Activated CD8-positive, alpha-beta memory T cell treated with anti-CD3 and anti-CD28 coated beads, Interleukin-2, amount 50 U/mL, for 48 hours (primary cell): ENCODE measurements around the gene RPS6KA3.
"Not testable (repeated sequence)": the region's sequence is repeated elsewhere in the genome, so short reads cannot be mapped to it uniquely, and the experiment has no call there.

Experiments used
- DNase-seq: peaks from one replicate; pipeline ENCODE4 v3.0.0-alpha.2; 2020

The RPS6KA3 gene

DNA sequence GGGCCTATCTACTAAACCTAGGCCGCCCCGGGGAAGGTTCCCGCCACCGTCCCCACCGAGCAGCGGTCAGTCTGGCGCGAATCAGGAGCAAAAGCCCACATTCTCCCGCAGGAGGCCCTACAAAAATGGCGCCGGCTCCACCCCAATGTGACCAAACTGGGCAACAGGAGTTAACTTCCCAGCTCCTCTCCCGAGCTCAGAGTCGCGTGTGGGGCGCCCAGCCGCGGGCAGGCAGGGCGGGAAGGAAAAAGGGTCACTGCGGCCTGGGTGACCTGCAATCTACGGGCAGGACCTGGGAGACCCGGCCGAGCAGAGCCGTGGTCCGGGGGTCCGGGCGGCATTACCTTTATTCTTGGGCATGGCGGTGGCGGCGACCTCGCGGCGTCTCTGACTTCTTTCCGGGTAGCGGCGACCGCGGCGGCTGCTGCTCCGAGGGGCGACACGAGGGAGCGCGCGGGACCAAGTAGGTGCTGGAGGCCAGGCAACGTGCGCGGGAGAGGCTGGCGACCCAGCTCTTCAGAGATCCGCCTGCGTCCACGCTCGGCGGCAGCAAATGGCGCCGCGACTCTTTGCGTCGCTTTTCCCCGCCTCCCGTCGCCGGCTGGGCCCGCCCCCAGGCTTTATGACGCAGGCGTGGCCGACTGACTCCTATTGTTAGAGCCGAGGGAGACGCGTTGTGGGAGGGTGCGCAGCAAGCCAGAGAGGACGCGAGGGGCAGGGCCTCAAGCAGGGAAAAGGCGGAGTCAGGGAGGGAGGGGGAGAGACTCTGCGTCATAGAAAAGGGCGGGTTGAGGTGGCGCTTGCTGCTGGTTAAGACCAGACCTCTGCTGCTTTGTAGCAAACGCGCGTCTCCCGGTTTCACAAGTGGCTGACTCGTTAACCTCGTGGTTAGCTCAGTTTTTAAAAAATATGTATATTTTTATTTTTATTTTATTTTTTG is 125.2 kb downstream of the RPS6KA3 start, which contains the start of gene EIF1AX:
Gene EIF1AX, minus strand, starts transcription at position 558 of the 940 bp plus-strand sequence. Its CDS starts 198 bp downstream, at position 360.
- peak; percentile 92 for DNase-seq

DNA sequence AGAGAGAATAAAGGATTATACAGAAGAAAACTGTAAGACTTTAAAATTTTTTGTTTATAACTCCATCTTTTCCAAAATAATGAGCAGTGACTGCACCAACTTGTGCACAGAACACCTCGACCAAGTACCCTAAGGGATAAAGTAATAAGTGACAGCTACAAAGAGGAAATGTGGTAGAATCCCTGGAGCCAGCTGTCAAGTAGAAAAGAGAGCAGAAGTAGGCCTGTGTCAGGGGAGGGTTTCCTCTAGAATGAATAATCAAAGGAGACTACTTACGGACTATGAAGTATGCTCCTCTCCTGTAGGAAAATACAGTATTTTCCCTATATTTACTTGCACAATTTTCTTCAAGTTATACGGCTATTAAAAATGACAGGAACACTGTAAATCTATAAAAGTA is 126.3 kb downstream of the RPS6KA3 start:
- DNase-seq, result no peak

DNA sequence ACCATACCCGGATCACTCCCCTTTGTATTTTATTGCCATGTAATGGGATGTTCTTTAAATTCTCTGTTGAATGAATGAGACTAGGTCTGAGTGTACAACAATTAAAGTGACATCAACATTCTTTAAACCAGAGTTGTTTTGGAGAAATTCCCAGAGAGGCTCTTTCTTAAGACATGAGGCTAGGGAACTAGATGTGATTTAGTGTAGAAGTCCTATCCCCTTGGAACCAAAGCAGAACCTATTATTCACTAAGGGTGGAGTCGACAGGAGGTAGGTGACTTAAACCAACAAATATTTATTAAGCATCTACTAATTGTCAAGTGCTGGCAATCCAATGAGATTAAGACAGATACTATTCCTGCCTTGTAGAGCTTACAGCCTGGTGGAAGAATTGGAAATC is 126.7 kb downstream of the RPS6KA3 start:
- DNase-seq, result no peak

DNA sequence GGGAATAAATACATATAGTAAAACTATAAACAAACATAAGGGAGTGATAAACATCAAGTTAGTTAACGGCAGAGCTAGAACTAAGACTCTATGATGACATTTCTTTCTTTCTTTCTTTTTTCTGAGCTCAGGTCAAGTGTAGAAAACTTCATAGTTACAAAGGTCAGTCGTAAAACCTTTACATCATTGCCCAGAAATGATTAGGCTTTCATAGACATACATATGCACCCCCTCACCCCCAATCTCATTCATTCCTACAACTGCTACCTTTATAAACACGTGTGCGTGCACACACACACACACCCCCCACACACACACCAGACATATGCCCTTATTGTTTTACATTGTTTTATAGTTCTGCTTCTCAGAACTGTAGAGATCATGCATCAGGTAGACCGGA is 130.8 kb downstream of the RPS6KA3 start:
- DNase-seq, result no peak

DNA sequence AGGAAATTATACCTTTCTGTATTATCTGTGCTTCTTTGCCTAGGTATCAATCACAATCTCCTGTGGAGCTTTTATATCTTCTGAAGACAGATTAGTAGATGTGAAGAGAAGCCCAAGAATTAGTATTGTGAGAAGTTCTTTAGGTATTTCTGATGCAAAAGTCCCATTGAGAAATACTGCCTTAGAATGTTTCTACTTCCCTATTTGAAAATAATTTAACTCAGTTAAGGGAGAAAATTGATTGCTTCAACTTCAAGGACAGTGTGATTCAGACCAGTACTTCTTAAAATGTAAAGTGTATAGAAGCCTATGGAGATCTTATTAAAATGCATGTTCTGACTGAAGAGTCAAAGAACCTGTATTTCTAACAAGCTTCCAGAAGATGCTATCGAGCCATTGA is 134.0 kb downstream of the RPS6KA3 start:
- DNase-seq, result no peak

DNA sequence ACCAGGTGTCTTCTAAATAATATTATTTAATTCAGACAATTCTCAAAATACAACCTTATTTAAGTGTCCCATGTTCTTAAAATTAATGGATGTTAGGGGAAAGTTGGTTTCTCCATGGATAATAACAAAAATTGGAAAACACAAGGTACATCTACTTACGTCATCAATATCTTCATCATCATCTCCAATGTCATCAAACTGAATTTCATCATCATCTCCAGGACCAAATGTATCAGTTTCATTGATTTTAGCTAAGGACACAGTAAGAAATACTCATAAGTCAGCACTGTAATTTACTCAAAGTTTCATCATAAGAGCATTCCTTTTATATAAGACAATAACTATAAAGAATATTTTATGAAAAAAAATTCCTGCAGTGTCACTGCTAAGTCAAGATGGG is 136.4 kb downstream of the RPS6KA3 start:
- DNase-seq, result no peak

DNA sequence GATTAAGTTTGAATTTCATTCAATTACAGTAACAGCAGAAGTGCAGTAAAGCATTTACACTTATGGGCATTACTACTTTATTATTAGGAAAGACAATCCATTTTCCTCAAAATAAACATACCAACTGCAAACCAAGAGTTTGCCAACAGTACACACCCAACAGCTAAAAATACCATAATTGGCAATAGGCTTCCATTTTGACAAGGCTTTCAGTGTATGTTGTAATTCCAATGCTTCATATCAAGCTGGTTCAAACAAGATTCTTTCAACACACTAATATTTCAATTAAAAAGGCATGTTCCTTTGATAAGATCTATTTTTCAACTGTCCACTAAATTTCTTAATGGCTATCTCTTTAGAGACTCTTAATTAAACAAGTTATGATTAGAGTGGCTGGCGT is 137.2 kb downstream of the RPS6KA3 start:
- DNase-seq, result no peak

DNA sequence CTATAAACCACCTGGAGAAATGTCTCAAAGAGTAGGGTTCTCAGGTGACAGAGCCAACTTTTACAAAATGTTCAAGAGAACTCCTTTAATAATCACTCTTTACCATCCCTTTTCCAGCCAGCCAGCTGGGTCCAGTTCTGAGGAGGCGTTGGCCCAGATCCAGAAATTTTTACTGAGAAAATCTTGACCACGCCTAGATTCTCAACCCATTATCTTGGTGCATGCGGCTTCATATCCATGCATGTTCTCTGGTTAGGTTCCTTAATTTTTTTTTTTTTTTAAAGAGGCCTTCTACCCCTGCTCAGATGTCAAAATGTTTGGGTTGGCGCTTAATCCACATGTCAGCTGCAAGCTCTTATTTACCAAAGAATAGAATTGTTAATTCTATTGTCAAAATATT is 138.0 kb downstream of the RPS6KA3 start:
- no peak for DNase-seq

DNA sequence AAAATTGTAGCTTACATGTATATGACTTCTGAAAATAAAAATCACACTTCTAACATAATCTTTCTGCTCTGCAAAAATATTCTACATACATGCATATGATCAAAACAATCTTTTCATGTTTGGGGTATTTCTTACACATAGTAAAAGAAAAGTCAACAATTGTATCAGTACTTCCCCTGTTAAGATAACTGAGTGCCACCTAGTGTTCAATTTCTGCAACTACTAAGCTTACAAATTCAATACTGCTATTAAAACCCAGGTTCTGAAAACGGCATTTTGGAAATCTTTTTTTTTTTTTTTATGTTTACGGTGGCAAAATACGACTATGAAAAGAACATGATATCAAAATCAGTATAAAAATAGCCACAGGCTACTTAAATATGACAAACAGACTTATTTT is 139.3 kb downstream of the RPS6KA3 start:
- not testable (repeated sequence) for DNase-seq

DNA sequence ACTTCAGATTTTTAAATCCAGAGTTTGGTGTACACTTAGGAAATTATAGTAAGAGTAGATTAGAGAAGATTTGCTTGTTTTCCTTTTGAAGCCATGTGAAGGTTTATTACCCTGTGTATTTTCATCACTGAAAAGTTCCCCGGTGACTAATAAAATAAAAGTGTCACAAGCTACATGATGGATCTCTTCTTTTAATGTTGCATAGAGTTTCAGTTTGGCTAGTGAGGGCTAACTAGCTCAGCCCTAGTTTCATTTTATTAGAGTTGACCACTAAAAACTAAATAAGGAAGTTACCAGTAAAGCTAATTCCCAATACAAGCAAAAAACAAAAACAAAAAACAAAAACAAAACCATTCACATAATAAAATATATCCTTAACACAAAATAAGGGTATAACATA is 139.9 kb downstream of the RPS6KA3 start:
- not testable (repeated sequence) for DNase-seq

DNA sequence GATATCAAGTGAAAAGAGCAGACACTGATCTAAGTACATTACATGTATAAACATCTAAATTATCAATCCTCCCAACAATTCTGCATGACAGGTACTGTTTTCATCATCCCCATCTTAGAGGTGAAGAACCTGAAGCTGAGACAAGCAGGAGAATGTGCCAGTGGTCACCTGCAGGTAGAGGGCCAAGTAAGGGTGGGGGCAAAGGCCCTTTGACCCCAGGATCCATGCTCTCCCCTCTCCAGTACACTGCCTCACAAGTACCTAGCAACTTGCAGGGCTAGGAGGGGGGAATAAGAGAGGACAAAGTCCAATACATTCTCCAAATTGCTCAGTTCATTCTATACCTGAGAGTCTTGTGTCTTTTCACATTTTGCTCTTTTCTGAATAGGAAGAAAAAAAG is 141.7 kb downstream of the RPS6KA3 start:
- DNase-seq, result no peak

DNA sequence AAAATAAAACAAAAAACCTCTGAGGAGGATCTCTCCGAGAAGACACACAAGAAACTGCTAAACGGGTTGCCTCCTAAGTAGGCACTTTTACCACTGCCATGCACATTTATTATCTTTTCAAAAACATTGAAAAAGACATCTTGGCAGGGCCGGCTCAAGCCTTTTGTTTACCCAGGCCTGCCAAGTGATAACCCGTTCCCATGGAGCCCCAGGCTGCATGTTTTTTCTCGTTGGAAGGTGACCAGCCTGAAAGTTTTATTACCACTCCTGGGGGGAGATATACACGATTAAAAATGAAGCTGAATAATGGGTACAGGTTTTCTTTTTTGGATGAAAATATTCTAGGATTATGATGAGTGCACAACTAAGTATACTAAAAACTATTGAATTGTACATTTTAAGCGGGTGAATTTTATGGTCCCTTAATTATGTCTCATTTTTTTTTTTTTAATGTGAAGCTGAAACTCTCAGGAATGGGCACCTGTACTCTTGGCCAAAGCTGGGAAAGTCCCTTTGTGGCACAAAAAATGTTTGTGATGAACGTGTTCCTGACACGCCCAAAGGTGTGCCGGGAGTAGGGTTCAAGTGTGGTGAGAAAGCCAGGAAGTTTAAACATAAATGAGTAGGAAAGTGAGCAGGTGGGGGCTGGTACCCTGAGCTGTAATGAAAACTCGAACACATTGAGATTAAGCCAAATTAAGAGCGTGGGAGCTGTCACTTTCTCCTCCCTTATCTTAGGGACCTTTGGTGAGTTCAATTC is 148.5 kb downstream of the RPS6KA3 start:
- no peak for DNase-seq

DNA sequence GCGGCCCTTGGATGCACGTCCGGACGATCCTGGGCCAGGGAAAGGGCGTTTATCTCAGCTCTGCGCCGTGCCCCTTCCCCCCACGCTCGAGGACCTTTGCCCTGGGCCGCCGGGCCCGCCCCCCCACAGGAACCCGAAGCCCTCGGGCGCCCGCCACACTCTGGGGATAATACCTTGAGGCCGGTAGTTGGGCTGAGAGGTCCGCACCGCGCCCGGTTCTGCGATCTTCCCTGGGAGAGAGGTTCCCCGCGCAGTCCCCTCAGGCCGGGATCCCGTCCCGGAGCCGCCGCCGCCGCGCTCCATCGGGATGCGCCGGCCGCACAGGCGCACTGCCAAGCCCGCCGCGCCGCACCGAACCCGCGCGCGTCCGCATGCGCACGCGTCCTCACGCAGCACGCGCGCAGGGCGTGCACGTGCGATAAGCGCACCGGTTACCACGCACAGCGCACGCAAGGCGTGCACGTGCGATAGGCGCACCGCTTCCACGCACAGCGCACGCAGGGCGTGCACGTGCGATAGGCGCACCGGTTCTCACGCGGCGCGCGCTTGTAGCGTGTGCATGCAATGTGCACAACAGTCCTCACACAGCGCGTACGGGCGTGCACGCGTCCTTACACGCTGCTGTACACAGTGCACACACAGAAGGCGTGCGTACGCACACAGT is 150.0 kb downstream of the RPS6KA3 start, which contains the start of gene MAP7D2:
Gene MAP7D2, minus strand, starts transcription at position 331 of the 664 bp plus-strand sequence. Its CDS starts 28 bp downstream, at position 303.
- no peak for DNase-seq

DNA sequence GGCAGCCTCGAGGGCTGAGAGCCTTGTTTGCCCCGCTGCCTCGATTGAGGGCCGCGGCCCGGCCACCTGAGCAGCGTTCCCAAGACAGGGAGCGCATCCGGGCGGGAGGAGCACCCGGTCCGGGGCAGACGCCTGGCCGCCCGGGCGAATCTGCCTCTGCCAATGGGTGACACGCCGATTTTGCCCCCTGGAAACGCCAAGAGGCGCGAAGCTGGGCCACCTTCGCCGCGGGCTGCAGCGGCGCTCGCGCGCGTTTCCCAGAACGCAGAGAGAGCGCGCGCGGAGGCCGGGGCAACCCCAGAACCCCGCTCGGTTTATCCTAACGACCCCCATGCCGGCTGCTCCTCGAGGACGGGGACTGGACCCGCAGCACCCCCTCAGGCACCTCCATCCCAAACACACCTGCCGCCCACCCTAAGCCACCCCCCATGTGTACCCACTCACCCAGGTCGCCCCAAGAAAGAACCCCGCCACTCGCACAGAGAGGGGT is 150.6 kb downstream of the RPS6KA3 start:
- DNase-seq, result no peak

DNA sequence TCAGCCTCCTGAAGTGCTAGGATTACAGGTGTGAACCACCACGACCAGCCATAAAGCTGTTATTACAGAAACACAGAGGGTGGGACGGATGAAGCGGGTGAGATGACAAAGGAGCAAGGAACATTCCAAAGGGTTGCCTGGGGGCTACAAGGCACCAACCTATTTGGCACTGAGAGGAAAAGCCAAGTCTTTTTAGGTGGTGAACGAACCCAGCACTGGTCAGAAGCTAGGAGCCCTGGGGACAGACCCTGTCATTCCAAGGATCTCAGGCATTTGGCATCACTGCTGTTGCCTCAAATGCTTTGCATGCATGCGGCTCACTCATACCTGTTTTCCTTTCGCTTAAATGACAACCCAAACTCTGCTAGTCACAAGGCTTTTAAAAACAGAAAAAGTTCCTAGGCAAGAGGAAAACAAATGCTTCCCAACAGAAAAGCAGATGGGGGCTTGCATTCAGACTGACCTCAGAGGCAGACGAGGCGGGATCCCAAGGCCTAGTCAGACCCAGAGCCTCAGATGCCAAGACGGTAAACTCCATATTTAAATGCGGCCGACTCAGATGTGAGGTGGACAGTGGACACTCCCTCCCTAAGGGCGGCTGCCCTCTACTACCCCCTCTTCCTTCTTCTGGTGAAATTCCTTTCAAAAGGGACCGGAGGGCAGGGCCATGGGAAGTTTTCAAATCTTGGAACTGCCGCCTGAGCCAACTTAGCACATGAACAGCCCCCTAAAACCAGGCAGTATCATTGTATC is 154.5 kb downstream of the RPS6KA3 start:
- DNase-seq, result no peak

DNA sequence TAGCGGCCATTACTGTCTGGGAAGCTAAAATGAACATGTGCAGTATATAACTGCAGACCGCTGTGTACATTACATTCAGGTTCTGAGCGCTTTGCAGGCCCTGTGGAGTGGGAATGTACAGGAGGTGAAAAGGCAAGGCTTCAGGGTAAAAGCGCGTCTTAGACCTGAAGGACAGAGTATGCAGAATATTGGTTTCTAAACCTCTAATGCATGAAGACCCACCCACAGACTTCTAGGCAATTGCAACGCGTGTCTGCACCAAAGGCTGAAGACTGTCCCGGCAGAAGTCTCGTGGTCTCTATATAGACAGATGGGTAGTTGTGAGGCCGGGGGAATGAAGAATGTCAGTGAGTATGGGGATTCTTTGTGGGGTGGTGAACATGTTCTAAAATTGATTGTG is 155.4 kb downstream of the RPS6KA3 start:
- no peak for DNase-seq

DNA sequence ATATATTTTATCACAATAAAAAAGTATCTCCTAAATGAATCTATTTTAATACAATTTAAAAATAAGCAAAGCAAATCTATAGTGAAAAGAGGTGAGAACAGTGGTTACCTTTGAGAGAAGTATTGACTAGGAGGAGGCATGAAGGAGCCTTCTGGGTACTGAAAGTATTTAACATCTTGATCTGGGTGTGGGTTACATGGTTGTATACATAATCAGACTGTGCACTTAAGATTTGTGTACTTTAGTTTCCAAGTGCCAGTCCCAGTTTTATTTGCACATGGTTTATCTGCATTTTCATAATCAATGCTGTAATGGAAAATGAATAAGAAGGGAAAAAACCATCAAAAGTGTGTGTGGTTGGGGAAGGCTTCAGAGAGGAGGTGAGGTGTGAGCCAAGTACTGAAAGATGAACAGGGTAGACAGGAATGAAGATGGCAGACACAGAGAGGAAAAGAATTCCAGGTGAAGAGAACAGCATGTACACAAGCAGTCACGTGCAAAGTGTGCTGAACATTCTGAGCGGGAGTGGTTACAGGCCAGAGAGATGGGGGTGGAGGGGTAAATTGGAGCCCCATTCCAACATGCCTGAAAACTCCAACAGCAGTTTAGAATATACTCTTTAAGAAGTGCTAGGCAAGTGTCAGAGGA is 164.7 kb downstream of the RPS6KA3 start:
- no peak for DNase-seq
